HEK293 (cell line): ENCODE data around the gene ZNF540.

Experiments used
- GFI1B ChIP-seq: fragments of 450-650 bp; formaldehyde crosslinking; IDR thresholded peaks from 2 replicates; pipeline ENCODE4 v1.5.1; 2016; ENCODE audit warnings: missing biosample characterization, missing genetic modification characterization
- GLI2 ChIP-seq: fragments of 450-650 bp; formaldehyde crosslinking; IDR thresholded peaks from 2 replicates; pipeline ENCODE4; 2017; ENCODE audit warnings: missing biosample characterization, missing genetic modification characterization, low read depth, borderline replicate concordance
- KLF1 ChIP-seq: fragments of 450-650 bp; formaldehyde crosslinking; IDR thresholded peaks from 2 replicates; pipeline ENCODE4 v1.5.1; 2016; ENCODE audit warnings: missing biosample characterization, missing genetic modification characterization
- KLF16 ChIP-seq: fragments of 450-650 bp; formaldehyde crosslinking; IDR thresholded peaks from 2 replicates; pipeline ENCODE4 v1.5.1; 2017; ENCODE audit warnings: missing biosample characterization, missing genetic modification characterization
- KLF17 ChIP-seq: fragments of 450-650 bp; formaldehyde crosslinking; IDR thresholded peaks from 2 replicates; pipeline ENCODE4 v1.5.1; 2016; ENCODE audit warnings: missing biosample characterization, missing genetic modification characterization
- PRDM1 ChIP-seq: fragments of 450-650 bp; formaldehyde crosslinking; IDR thresholded peaks from 2 replicates; pipeline ENCODE4; 2016; ENCODE audit warnings: missing biosample characterization, missing genetic modification characterization
- RBAK ChIP-seq: fragments of 450-650 bp; formaldehyde crosslinking; IDR thresholded peaks from 2 replicates; pipeline ENCODE4 v1.5.1; 2016; ENCODE audit warnings: missing biosample characterization, missing genetic modification characterization
- SALL2 ChIP-seq: fragments of 450-650 bp; formaldehyde crosslinking; IDR thresholded peaks from 2 replicates; pipeline ENCODE4 v1.5.0; 2017; ENCODE audit warnings: missing biosample characterization, mild to moderate bottlenecking, missing genetic modification characterization, borderline replicate concordance
- SCRT2 ChIP-seq: fragments of 450-650 bp; formaldehyde crosslinking; IDR thresholded peaks from 2 replicates; pipeline ENCODE4 v1.5.1; 2016; ENCODE audit warnings: missing biosample characterization, missing genetic modification characterization
- SETDB1 ChIP-seq: IDR thresholded peaks from one replicate; pipeline ENCODE4 v1.6.1; 2017; ENCODE audit warnings: mild to moderate bottlenecking, low read length, moderate library complexity, mixed read lengths; ENCODE audit not compliant: insufficient read length
- SP2 ChIP-seq: fragments of 450-650 bp; formaldehyde crosslinking; IDR thresholded peaks from 2 replicates; pipeline ENCODE4 v1.5.1; 2016; ENCODE audit warnings: missing biosample characterization, missing genetic modification characterization
- WT1 ChIP-seq: fragments of 450-650 bp; formaldehyde crosslinking; IDR thresholded peaks from 2 replicates; pipeline ENCODE4 v1.5.1; 2016; ENCODE audit warnings: missing biosample characterization, missing genetic modification characterization
- ZBTB48 ChIP-seq: fragments of 450-650 bp; formaldehyde crosslinking; IDR thresholded peaks from 2 replicates; pipeline ENCODE4 v1.5.1; 2016; ENCODE audit warnings: missing biosample characterization, missing genetic modification characterization
- ZNF10 ChIP-seq: fragments of 450-650 bp; formaldehyde crosslinking; IDR thresholded peaks from 2 replicates; pipeline ENCODE4 v1.5.1; 2017; ENCODE audit warnings: missing biosample characterization, missing genetic modification characterization
- ZNF146 ChIP-seq: fragments of 450-650 bp; formaldehyde crosslinking; IDR thresholded peaks from 2 replicates; pipeline ENCODE4 v1.5.1; 2016; ENCODE audit warnings: missing biosample characterization, missing genetic modification characterization
- ZNF175 ChIP-seq: fragments of 450-650 bp; formaldehyde crosslinking; IDR thresholded peaks from 2 replicates; pipeline ENCODE4 v1.5.1; 2016; ENCODE audit warnings: missing biosample characterization, missing genetic modification characterization
- ZNF211 ChIP-seq: fragments of 450-650 bp; formaldehyde crosslinking; IDR thresholded peaks from 2 replicates; pipeline ENCODE4 v1.5.1; 2016; ENCODE audit warnings: low read depth, missing biosample characterization, missing genetic modification characterization
- ZNF214 ChIP-seq: fragments of 450-650 bp; formaldehyde crosslinking; IDR thresholded peaks from 2 replicates; pipeline ENCODE4 v1.5.1; 2017; ENCODE audit warnings: missing biosample characterization, mild to moderate bottlenecking, missing genetic modification characterization, borderline replicate concordance
- ZNF248 ChIP-seq: fragments of 450-650 bp; formaldehyde crosslinking; IDR thresholded peaks from 2 replicates; pipeline ENCODE4 v1.5.1; 2017; ENCODE audit warnings: missing biosample characterization, missing genetic modification characterization
- ZNF311 ChIP-seq: fragments of 450-650 bp; formaldehyde crosslinking; IDR thresholded peaks from 2 replicates; pipeline ENCODE4 v1.5.1; 2017; ENCODE audit warnings: missing biosample characterization, missing genetic modification characterization, borderline replicate concordance
- ZNF433 ChIP-seq: fragments of 450-650 bp; formaldehyde crosslinking; IDR thresholded peaks from 2 replicates; pipeline ENCODE4 v1.5.1; 2016; ENCODE audit warnings: missing biosample characterization, missing genetic modification characterization, low read depth
- ZNF473 ChIP-seq: fragments of 450-650 bp; formaldehyde crosslinking; IDR thresholded peaks from 2 replicates; pipeline ENCODE4 v1.5.1; 2017; ENCODE audit warnings: missing biosample characterization, missing genetic modification characterization
- ZNF514 ChIP-seq: fragments of 450-650 bp; formaldehyde crosslinking; IDR thresholded peaks from 2 replicates; pipeline ENCODE4 v1.5.1; 2016; ENCODE audit warnings: missing biosample characterization, missing genetic modification characterization
- ZNF530 ChIP-seq: fragments of 450-650 bp; formaldehyde crosslinking; IDR thresholded peaks from 2 replicates; pipeline ENCODE4 v1.5.1; 2016; ENCODE audit warnings: low read depth, missing biosample characterization, missing genetic modification characterization
- ZNF549 ChIP-seq: fragments of 450-650 bp; IDR thresholded peaks from 2 replicates; pipeline ENCODE4 v1.5.1; 2018; ENCODE audit warnings: missing biosample characterization, missing genetic modification characterization, mild to moderate bottlenecking, inconsistent platforms, moderate library complexity
- ZNF555 ChIP-seq: fragments of 450-650 bp; formaldehyde crosslinking; conservative IDR thresholded peaks from 2 replicates; pipeline ENCODE4 v1.5.1; 2017; ENCODE audit warnings: missing biosample characterization, mild to moderate bottlenecking, missing genetic modification characterization, inconsistent platforms
- ZNF692 ChIP-seq: fragments of 450-650 bp; formaldehyde crosslinking; IDR thresholded peaks from 2 replicates; pipeline ENCODE4 v1.5.1; 2016; ENCODE audit warnings: missing biosample characterization, missing genetic modification characterization
- ZNF843 ChIP-seq: fragments of 450-650 bp; formaldehyde crosslinking; IDR thresholded peaks from 2 replicates; pipeline ENCODE4 v1.5.1; 2016; ENCODE audit warnings: missing biosample characterization, missing genetic modification characterization
- TF ChIP-seq, protein P1 (sequence below): fragments of 450-650 bp; formaldehyde crosslinking; conservative IDR thresholded peaks from 2 replicates; pipeline ENCODE4 v1.5.1; 2016; ENCODE audit warnings: low read depth, missing biosample characterization, missing genetic modification characterization
- TF ChIP-seq, protein P2 (sequence below): fragments of 450-650 bp; formaldehyde crosslinking; IDR thresholded peaks from 2 replicates; pipeline ENCODE4 v1.5.1; 2017; ENCODE audit warnings: missing biosample characterization, missing genetic modification characterization

The ZNF540 gene

GRCh38 chr19:37594304-37594981, at the start of gene ZNF540, which contains the start of gene ZNF571 (continued):
- TF ChIP-seq, protein P1, sequence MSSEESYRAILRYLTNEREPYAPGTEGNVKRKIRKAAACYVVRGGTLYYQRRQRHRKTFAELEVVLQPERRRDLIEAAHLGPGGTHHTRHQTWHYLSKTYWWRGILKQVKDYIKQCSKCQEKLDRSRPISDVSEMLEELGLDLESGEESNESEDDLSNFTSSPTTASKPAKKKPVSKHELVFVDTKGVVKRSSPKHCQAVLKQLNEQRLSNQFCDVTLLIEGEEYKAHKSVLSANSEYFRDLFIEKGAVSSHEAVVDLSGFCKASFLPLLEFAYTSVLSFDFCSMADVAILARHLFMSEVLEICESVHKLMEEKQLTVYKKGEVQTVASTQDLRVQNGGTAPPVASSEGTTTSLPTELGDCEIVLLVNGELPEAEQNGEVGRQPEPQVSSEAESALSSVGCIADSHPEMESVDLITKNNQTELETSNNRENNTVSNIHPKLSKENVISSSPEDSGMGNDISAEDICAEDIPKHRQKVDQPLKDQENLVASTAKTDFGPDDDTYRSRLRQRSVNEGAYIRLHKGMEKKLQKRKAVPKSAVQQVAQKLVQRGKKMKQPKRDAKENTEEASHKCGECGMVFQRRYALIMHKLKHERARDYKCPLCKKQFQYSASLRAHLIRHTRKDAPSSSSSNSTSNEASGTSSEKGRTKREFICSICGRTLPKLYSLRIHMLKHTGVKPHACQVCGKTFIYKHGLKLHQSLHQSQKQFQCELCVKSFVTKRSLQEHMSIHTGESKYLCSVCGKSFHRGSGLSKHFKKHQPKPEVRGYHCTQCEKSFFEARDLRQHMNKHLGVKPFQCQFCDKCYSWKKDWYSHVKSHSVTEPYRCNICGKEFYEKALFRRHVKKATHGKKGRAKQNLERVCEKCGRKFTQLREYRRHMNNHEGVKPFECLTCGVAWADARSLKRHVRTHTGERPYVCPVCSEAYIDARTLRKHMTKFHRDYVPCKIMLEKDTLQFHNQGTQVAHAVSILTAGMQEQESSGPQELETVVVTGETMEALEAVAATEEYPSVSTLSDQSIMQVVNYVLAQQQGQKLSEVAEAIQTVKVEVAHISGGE (tag by site-specific recombination), result peak; percentile 83
- TF ChIP-seq ZNF530 (tag by site-specific recombination), result 0 out of 2 replicates have a peak, but pooled peaks have one; percentile 57
- peak; percentile 92 for TF ChIP-seq ZNF10 (tag by site-specific recombination)
- TF ChIP-seq SP2, result peak; percentile 84
- TF ChIP-seq ZNF248 (tag by site-specific recombination), result peak; percentile 86
- no peak for TF ChIP-seq ZNF549 (tag by site-specific recombination)
- peak; percentile 99; the same call in 1 of the 2 replicates for TF ChIP-seq ZBTB48 (tag by site-specific recombination)
- TF ChIP-seq, protein P2, sequence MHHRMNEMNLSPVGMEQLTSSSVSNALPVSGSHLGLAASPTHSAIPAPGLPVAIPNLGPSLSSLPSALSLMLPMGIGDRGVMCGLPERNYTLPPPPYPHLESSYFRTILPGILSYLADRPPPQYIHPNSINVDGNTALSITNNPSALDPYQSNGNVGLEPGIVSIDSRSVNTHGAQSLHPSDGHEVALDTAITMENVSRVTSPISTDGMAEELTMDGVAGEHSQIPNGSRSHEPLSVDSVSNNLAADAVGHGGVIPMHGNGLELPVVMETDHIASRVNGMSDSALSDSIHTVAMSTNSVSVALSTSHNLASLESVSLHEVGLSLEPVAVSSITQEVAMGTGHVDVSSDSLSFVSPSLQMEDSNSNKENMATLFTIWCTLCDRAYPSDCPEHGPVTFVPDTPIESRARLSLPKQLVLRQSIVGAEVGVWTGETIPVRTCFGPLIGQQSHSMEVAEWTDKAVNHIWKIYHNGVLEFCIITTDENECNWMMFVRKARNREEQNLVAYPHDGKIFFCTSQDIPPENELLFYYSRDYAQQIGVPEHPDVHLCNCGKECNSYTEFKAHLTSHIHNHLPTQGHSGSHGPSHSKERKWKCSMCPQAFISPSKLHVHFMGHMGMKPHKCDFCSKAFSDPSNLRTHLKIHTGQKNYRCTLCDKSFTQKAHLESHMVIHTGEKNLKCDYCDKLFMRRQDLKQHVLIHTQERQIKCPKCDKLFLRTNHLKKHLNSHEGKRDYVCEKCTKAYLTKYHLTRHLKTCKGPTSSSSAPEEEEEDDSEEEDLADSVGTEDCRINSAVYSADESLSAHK (tag by site-specific recombination), result peak; percentile 85
- TF ChIP-seq ZNF433 (tag by site-specific recombination), result no peak
- peak; percentile 89 for TF ChIP-seq ZNF843 (tag by site-specific recombination)
- TF ChIP-seq RBAK (tag by site-specific recombination), result peak; percentile 82
- TF ChIP-seq ZNF473, result peak; percentile 86; the same call in 1 of the 2 replicates
- peak; percentile 91; the same call in 1 of the 2 replicates for TF ChIP-seq SALL2 (tag by site-specific recombination)
- TF ChIP-seq WT1 (tag by site-specific recombination), result peak; percentile 85
- peak; percentile 96 for TF ChIP-seq ZNF692
- TF ChIP-seq ZNF514 (tag by site-specific recombination), result no peak
- TF ChIP-seq ZNF214 (tag by site-specific recombination), result no peak
- no peak for TF ChIP-seq ZNF175 (tag by site-specific recombination)
- peak; percentile 73 for TF ChIP-seq ZNF211 (tag by site-specific recombination)
- no peak for TF ChIP-seq ZNF311
- no peak for TF ChIP-seq PRDM1 (tag by site-specific recombination)
- TF ChIP-seq KLF17 (tag by site-specific recombination), result peak; percentile 95
- peak; percentile 82 for TF ChIP-seq SETDB1
- peak; percentile 83 for TF ChIP-seq SCRT2
- TF ChIP-seq ZNF555 (tag by site-specific recombination), result 0 out of 2 replicates have a peak, but pooled peaks have one; percentile 3
- TF ChIP-seq KLF1 (tag by site-specific recombination), result peak; percentile 92
- TF ChIP-seq ZNF146, result peak; percentile 96
- TF ChIP-seq GFI1B, result peak; percentile 83; the same call in 1 of the 2 replicates
- TF ChIP-seq GLI2 (tag by site-specific recombination), result no peak
- peak; percentile 99 for TF ChIP-seq KLF16 (tag by site-specific recombination)
